B cell (primary cell): ENCODE measurements around the gene CYP27A1. TPM values are rescaled to one million over a fixed set of nuclear protein-coding genes. Genes with fewer than 3 reads are reported as not detected.

Experiments
- ATAC-seq: fragments of 200-7000 bp; cut with Tn5 transposase; one replicate; pipeline ENCODE4 v1.10.0; 2021; ENCODE audit warnings: low read depth, mild to moderate bottlenecking, moderate number of reproducible peaks, moderate library complexity
- CTCF ChIA-PET: fragments of 350-600 bp; sonication (Branson Sonifier 250); formaldehyde crosslinking; loops from one replicate; lab custom pipeline; 2021; ENCODE audit warnings: antibody characterized with exemption, inconsistent platforms; lab: Charles Lee
- POLR2A ChIA-PET: fragments of 350-600 bp; sonication (Branson Sonifier 250); formaldehyde crosslinking; loops from one replicate; lab custom pipeline; 2021; ENCODE audit warnings: antibody characterized with exemption; lab: Charles Lee
- DNase-seq: peaks from one replicate; pipeline ENCODE4 v3.0.0; 2013
- H2AFZ ChIP-seq: 2 replicates; pipeline ENCODE4 v1.6.1; 2012; ENCODE audit warnings: mild to moderate bottlenecking, low read depth, low read length; ENCODE audit not compliant: insufficient read depth, poor library complexity, severe bottlenecking
- H3K27ac ChIP-seq, 2 donors: 1 replicate in 1 of 2; 2 replicates in 1 of 2; pipeline ENCODE4 v1.5.1; 2012 to 2013; ENCODE audit warnings: low read length in 2 of 2, mild to moderate bottlenecking in 2 of 2, moderate library complexity in 1 of 2
- H3K27me3 ChIP-seq, 4 experiments: fragments of 200-600 bp in 1 of 4; sonication (generic) in 1 of 4; replicated peaks in 1 of 4; 1 replicate in 2 of 4; 2 replicates in 2 of 4; pipeline versions ENCODE4 v1.6.1 to v1.7.0; 2013 to 2016; ENCODE audit warnings: low read length in 3 of 4, mild to moderate bottlenecking in 2 of 4, mixed read lengths in 1 of 4, moderate library complexity in 1 of 4; ENCODE audit not compliant: insufficient read depth in 4 of 4, control insufficient read depth in 3 of 4; ENCODE audit errors: control extremely low read depth in 1 of 4
- H3K36me3 ChIP-seq, 2 experiments: replicated peaks in 1 of 2; 1 replicate in 1 of 2; 2 replicates in 1 of 2; pipeline versions ENCODE4 v1.6.1 to v1.7.1; 2013; ENCODE audit warnings: low read length in 1 of 2; ENCODE audit not compliant: insufficient read depth in 2 of 2, control insufficient read depth in 1 of 2; ENCODE audit errors: control extremely low read depth in 1 of 2, extremely low read depth in 1 of 2
- H3K4me1 ChIP-seq, 2 donors: fragments of 200-600 bp in 1 of 2; sonication (generic) in 1 of 2; 1 replicate in 1 of 2; 2 replicates in 1 of 2; pipeline versions ENCODE4 v1.5.1 to v1.6.1; 2013 to 2017; ENCODE audit warnings: low read length in 2 of 2; ENCODE audit not compliant: control insufficient read depth in 2 of 2, insufficient read depth in 2 of 2
- H3K4me2 ChIP-seq: replicated peaks from 2 replicates; pipeline ENCODE3; 2012; ENCODE audit warnings: mild to moderate bottlenecking, low read depth, low read length; ENCODE audit not compliant: poor library complexity, severe bottlenecking
- H3K4me3 ChIP-seq, 5 experiments: fragments of 200-600 bp in 1 of 5; sonication (generic) in 1 of 5; 1 replicate in 3 of 5; 2 replicates in 2 of 5; pipeline versions ENCODE4 v1.5.1 to v1.7.0; 2011 to 2016; ENCODE audit warnings: low read length in 4 of 5, mild to moderate bottlenecking in 4 of 5, low read depth in 2 of 5, control low read depth in 1 of 5, moderate library complexity in 1 of 5; ENCODE audit not compliant: insufficient read depth in 1 of 5; ENCODE audit errors: control extremely low read depth in 1 of 5, extremely low read depth in 1 of 5
- H3K79me2 ChIP-seq: fragments of 200-600 bp; sonication (generic); one replicate; pipeline ENCODE4 v1.6.0; 2016; ENCODE audit warnings: low read length; ENCODE audit not compliant: control insufficient read depth, insufficient read depth
- H3K9ac ChIP-seq: fragments of 200-600 bp; sonication (generic); 2 replicates; pipeline ENCODE4 v1.6.1; 2017; ENCODE audit warnings: mild to moderate bottlenecking, low read length, moderate library complexity
- H3K9me3 ChIP-seq, 3 donors: one replicate each; pipeline versions ENCODE4 v1.6.1 to v1.7.1; 2013; ENCODE audit warnings: low read length in 2 of 3; ENCODE audit not compliant: control insufficient read depth in 2 of 3, insufficient read depth in 1 of 3; ENCODE audit errors: control extremely low read depth in 1 of 3
- H4K20me1 ChIP-seq: 2 replicates; pipeline ENCODE4 v1.6.0; 2012; ENCODE audit warnings: mild to moderate bottlenecking, low read length; ENCODE audit not compliant: insufficient read depth, control insufficient read depth, poor library complexity, severe bottlenecking
- H3K27ac Mint-ChIP-seq: one replicate; pipeline ENCODE4 v1.8.0; 2021; ENCODE audit warnings: mixed read lengths
- H3K27me3 Mint-ChIP-seq: one replicate; pipeline ENCODE4 v1.8.0; 2021; ENCODE audit warnings: mixed read lengths
- H3K4me1 Mint-ChIP-seq: one replicate; pipeline ENCODE4 v1.8.0; 2021; ENCODE audit warnings: mixed read lengths
- H3K4me3 Mint-ChIP-seq: one replicate; pipeline ENCODE4 v1.8.0; 2021; ENCODE audit warnings: mixed read lengths
- H3K9me3 Mint-ChIP-seq: one replicate; pipeline ENCODE4 v1.8.0; 2022; ENCODE audit warnings: mixed read lengths; ENCODE audit not compliant: insufficient read depth
- CTCF ChIP-seq: fragments of 200-600 bp; IDR thresholded peaks from one replicate; pipeline ENCODE4 v1.8.0; 2022; ENCODE audit warnings: antibody characterized with exemption, mild to moderate bottlenecking
- EZH2 ChIP-seq: IDR thresholded peaks from 2 replicates; pipeline ENCODE4 v1.6.1; 2012; ENCODE audit warnings: borderline replicate concordance, low read depth, mild to moderate bottlenecking, moderate library complexity, low read length; ENCODE audit not compliant: insufficient read depth, poor library complexity, severe bottlenecking
- WGBS: methylation state at CpG from one replicate; pipeline ENCODE4 v1.1.5; 2013; ENCODE audit warnings: missing lambda C conversion rate; ENCODE audit not compliant: insufficient coverage; 5-methylcytosine and 5-hydroxymethylcytosine counted together
- intact Hi-C: fragments of 100-400 bp; cut with micrococcal nuclease; formaldehyde crosslinking; loops from one replicate; pipeline ENCODE4 v1.10.0; 2022
- polyA plus RNA-seq: library from polyadenylated mRNA; depleted of rRNA; stranded (reverse); fragments of >200 nt; gene quantifications from 2 replicates; pipeline ENCODE4 v1.2.3, GENCODE V29; 2012
- total RNA-seq, 2 donors: library from RNA; stranded (reverse); fragments of 120-200 nt in 1 of 2; gene quantifications; 1 replicate in 1 of 2; 2 replicates in 1 of 2; pipeline versions ENCODE4 v1.2.3 to v1.2.4, GENCODE V29; 2013 to 2022

CYP27A1 gene
- total and polyA plus RNA-seq, 2 donors (not counting 1 experiment from before 2014, with no cell fraction given) = 0.39 to 1.1 TPM

GRCh38 chr2:218819093-218819492 is 37.1 kb downstream of the CYP27A1 start:
- TF ChIP-seq CTCF (no peak), EZH2 (no peak)
- Histone ChIP-seq H3K27me3 (peaks cover 0 to 2% (median 0%) of the 10 kb centered on the region in 4 experiments), H3K27ac (no peak overlapping the region), H3K4me3 (no peak overlapping the region), H3K9me3 (no peaks in the 10 kb centered on the region), H4K20me1 (no peaks in the 10 kb centered on the region), H3K9ac (no peak overlapping the region), H3K79me2 (no peaks in the 10 kb centered on the region), H2AFZ (no peak overlapping the region), H3K36me3 (no peaks in the 10 kb centered on the region), H3K4me2 (no peak overlapping the region), H3K4me1 (no peaks in the 10 kb centered on the region)
- WGBS = 92% methylated on average over 7 of the region's 7 CpGs
- ChIA-PET POLR2A (no interaction called here), CTCF (no interaction called here)
- no peak overlapping the region for H3K4me3 Mint-ChIP-seq
- ATAC-seq (no peak), DNase-seq (no peak)
- H3K27me3 Mint-ChIP-seq = peaks cover 37% of the 10 kb centered on the region
- H3K4me1 Mint-ChIP-seq = no peaks in the 10 kb centered on the region
- intact Hi-C loops = no loop called here
- no peak overlapping the region for H3K27ac Mint-ChIP-seq
- H3K9me3 Mint-ChIP-seq = no peaks in the 10 kb centered on the region

GRCh38 chr2:218820746-218821369 is 38.9 kb downstream of the CYP27A1 start:
- no peak overlapping the region for H2AFZ ChIP-seq
- TF ChIP-seq CTCF (no peak), EZH2 (no peak)
- Mint-ChIP-seq H3K4me3 (no peak overlapping the region), H3K9me3 (no peaks in the 10 kb centered on the region), H3K27ac (no peak overlapping the region), H3K4me1 (no peaks in the 10 kb centered on the region), H3K27me3 (peaks cover 33% of the 10 kb centered on the region)
- no peaks in the 10 kb centered on the region for H3K9me3 ChIP-seq
- peaks cover 0 to 2% (median 0%) of the 10 kb centered on the region in 4 experiments for H3K27me3 ChIP-seq
- no peaks in the 10 kb centered on the region for H3K4me1 ChIP-seq
- no peak overlapping the region for H3K27ac ChIP-seq
- DNase-seq (no peak), ATAC-seq (no peak)
- H4K20me1 ChIP-seq = no peaks in the 10 kb centered on the region
- intact Hi-C loops = no loop called here
- 94% methylated on average over 14 of the region's 15 CpGs for WGBS
- H3K36me3 ChIP-seq = no peaks in the 10 kb centered on the region
- H3K4me2 ChIP-seq = no peak overlapping the region
- ChIA-PET POLR2A (no interaction called here), CTCF (no interaction called here)
- H3K79me2 ChIP-seq = no peaks in the 10 kb centered on the region
- H3K9ac ChIP-seq = no peak overlapping the region
- no peak overlapping the region for H3K4me3 ChIP-seq
